ENCODE data around the gene SPECC1L. TPM values are rescaled to one million over a fixed set of nuclear protein-coding genes. Genes with fewer than 3 reads are reported as not detected.
A peak's percentile ranks its signal among the peaks of the same experiment; 100 is the strongest.
"Not testable (repeated sequence)": the region's sequence is repeated elsewhere in the genome, so short reads cannot be mapped to it uniquely, and the experiment has no call there.

SPECC1L gene
- total RNA-seq, 4 donors from 2014 or later, result 50.4 to 125 (median 68.0) TPM

DNA sequence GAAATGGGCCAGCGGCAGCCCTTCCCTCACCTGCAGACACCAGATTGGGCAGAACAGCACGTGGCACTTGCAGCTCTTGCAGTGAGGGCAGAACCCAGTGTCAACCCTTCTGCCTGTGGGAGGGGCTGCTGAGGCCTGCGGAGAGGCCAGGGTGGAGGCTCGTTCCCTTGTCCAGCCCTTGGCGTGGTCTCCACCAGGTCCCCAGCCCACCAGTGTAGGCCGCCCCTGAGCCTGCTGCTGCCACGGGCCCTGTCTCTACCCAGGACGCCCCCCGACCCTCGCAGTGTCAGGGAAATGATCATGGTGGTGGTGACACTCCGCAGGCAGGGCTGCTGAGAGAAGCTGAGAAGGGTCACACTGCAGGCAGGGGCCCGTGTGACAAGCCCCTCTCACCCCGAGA lies 14.5 kb upstream of the SPECC1L start:
- WGBS, 2 donors (ENCODE audit: low coverage in 1 of 2), result 86% methylated on average over 2 of the region's 13 CpGs; no CpG with 5 or more reads in 1 of the 2 donors
- H3K27me3 ChIP-seq; H3K27ac ChIP-seq; DNase-seq; H3K9me3 ChIP-seq; H3K36me3 ChIP-seq; in situ Hi-C loops (cut with MboI; ENCODE audit: low pct_ligation_motif_present in 1 of 4, low pct_unique_long_range_greater_than_20kb in 1 of 4, low sequenced_read_pairs in 3 of 4); H3K4me1 ChIP-seq; H3K4me3 ChIP-seq; intact Hi-C loops (cut with DNase I; ENCODE audit: low total_unique reads): not testable (repeated sequence)

DNA sequence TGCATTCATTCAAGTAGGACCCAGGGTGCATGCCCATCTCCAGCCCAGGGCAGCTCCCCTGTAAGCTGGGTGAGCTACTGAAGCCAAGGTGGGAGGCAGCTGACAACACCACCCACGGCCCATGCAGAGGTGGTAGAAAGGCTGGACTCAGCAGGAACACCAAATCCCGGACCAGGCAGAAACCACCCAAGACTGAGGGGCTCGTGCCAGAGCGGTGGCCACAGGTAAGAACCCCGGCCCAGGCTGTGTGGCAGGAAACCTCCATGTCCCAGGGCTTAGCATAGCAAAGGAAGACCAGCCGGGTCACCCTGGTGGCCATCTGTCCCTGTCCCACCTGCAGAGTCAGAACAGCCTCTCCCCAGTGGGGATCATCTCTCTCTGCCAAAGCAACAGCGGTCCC lies 13.9 kb upstream of the SPECC1L start:
- intact Hi-C loops (cut with DNase I; ENCODE audit: low total_unique reads); H3K4me3 ChIP-seq; DNase-seq; H3K9me3 ChIP-seq; in situ Hi-C loops (cut with MboI; ENCODE audit: low pct_ligation_motif_present in 1 of 4, low pct_unique_long_range_greater_than_20kb in 1 of 4, low sequenced_read_pairs in 3 of 4); H3K27ac ChIP-seq; H3K4me1 ChIP-seq; H3K36me3 ChIP-seq; H3K27me3 ChIP-seq: not testable (repeated sequence)
- no CpG with 5 or more reads among the region's 7 CpGs for WGBS, 2 donors (ENCODE audit: low coverage in 1 of 2)

DNA sequence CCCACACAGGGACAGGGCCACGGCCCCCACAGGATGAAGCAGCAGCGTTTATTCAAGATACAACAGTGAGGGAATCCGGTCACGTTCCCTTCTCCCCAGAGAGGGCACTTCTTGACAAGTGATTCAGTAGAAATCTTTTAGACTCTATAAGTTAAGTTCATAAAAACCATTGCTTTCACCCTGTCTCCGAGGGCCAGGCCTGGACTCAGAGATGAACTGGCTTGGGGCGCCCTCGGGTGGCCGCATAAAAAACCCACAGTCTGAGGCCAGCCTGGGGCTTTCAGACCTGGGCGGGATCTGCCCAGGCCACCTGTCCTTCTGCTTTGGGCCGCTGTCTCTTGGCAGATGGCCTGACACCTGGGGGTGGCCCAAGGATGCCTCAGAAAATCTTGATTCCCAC lies 11.2 kb upstream of the SPECC1L start:
- intact Hi-C loops (cut with DNase I; ENCODE audit: low total_unique reads); in situ Hi-C loops (cut with MboI; ENCODE audit: low pct_ligation_motif_present in 1 of 4, low pct_unique_long_range_greater_than_20kb in 1 of 4, low sequenced_read_pairs in 3 of 4); H3K9me3 ChIP-seq; H3K4me1 ChIP-seq; H3K36me3 ChIP-seq; H3K4me3 ChIP-seq; H3K27me3 ChIP-seq: not testable (repeated sequence)
- TF ChIP-seq, protein P1, sequence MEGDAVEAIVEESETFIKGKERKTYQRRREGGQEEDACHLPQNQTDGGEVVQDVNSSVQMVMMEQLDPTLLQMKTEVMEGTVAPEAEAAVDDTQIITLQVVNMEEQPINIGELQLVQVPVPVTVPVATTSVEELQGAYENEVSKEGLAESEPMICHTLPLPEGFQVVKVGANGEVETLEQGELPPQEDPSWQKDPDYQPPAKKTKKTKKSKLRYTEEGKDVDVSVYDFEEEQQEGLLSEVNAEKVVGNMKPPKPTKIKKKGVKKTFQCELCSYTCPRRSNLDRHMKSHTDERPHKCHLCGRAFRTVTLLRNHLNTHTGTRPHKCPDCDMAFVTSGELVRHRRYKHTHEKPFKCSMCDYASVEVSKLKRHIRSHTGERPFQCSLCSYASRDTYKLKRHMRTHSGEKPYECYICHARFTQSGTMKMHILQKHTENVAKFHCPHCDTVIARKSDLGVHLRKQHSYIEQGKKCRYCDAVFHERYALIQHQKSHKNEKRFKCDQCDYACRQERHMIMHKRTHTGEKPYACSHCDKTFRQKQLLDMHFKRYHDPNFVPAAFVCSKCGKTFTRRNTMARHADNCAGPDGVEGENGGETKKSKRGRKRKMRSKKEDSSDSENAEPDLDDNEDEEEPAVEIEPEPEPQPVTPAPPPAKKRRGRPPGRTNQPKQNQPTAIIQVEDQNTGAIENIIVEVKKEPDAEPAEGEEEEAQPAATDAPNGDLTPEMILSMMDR (IDR thresholded peaks at IDR 0.05), result peak; percentile 28 to 69 (median 50)
- peak overlapping the region in 1 of 4 donors; percentile 41 for H3K27ac ChIP-seq
- DNase-seq, result peak; percentile 87
- WGBS, 2 donors (ENCODE audit: low coverage in 1 of 2), result 10% methylated on average over 7 of the region's 10 CpGs; no CpG with 5 or more reads in 1 of the 2 donors

DNA sequence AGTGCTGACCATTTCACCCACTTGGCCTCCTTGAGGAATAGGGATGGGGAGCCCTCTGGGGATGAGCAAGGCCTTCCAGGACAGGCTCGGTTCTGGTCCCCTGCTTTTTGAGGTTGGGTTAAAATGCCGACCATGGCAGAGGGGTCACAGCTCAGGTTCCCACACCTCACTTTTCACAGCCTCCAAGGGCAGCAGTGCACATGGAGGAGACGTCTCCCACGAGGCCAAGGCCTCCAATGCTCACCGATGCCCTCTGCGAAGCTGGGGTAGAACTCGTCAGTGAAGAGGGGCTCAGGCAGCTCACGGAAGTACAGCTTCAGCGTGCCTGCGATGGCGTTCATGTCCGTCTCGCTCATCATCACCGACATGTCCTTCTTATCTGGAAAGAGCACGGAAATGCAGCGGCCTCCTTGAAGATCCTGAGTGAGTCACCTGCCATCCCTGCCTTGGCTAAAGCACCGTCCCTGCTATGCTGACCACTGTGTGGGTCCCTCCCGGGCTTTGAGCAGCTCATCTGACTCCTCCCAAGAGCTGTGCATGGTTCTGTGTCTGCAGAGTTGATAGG lies 8.4 kb upstream of the SPECC1L start:
- WGBS, 2 donors (ENCODE audit: low coverage in 1 of 2), result 89% methylated on average over 18 of the region's 18 CpGs; no CpG with 5 or more reads in 1 of the 2 donors
- in situ Hi-C loops (cut with MboI; ENCODE audit: low pct_ligation_motif_present in 1 of 4, low pct_unique_long_range_greater_than_20kb in 1 of 4, low sequenced_read_pairs in 3 of 4); H3K27ac ChIP-seq; H3K4me3 ChIP-seq; H3K27me3 ChIP-seq; intact Hi-C loops (cut with DNase I; ENCODE audit: low total_unique reads); H3K9me3 ChIP-seq; DNase-seq; H3K36me3 ChIP-seq; H3K4me1 ChIP-seq: not testable (repeated sequence)

DNA sequence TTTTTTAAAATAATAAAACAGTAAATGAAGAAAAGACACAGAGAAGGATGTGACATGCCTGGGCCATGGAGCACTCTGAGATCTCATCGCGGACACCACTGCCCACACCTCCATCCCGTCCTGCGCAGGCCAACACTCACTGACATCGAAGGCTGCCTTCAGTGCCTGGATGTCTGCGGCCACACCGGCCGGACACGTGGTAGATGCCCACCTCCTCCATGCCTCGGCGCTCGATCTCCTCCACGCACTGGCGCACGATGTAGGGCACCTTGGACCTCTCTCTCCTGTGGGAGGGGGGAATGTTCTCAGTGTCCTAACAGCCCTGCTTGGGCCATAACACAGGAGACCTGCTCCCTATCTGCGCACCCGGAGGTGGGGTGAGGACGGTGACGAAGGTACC lies 7.2 kb upstream of the SPECC1L start:
- 97% methylated on average over 12 of the region's 19 CpGs; no CpG with 5 or more reads in 1 of the 2 donors for WGBS, 2 donors (ENCODE audit: low coverage in 1 of 2)
- intact Hi-C loops (cut with DNase I; ENCODE audit: low total_unique reads); in situ Hi-C loops (cut with MboI; ENCODE audit: low pct_ligation_motif_present in 1 of 4, low pct_unique_long_range_greater_than_20kb in 1 of 4, low sequenced_read_pairs in 3 of 4); H3K27me3 ChIP-seq; H3K4me3 ChIP-seq; H3K36me3 ChIP-seq; H3K4me1 ChIP-seq; H3K9me3 ChIP-seq; DNase-seq; H3K27ac ChIP-seq: not testable (repeated sequence)

DNA sequence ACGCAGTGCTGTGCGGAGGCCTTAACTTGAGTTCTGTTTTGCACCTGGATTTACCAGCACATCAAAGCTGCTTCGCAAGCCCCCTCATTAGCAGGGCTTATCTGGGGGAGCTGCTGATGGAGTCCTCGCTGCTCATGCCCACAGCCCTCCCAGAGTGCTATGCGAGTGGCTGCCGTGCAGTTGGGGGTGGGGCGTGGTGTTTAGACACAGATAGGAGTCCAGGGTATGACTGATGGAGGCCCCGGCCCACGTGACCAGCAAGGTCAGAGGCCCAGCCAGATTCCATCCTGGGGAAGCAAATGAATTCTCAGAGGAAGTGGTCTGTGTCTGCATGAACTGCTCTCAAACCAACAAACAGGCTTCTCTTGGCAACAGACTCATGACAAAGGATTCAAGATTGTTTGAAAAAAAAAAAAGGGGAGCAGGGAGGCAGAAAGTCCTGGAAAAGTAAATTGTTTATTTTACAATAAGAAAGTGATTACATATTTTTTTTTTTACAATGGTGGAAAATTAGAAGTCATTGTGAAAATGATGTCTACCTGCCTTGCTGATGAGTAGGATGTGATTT lies 6.2 kb upstream of the SPECC1L start:
- H3K36me3 ChIP-seq; H3K27me3 ChIP-seq; DNase-seq; intact Hi-C loops (cut with DNase I; ENCODE audit: low total_unique reads); H3K9me3 ChIP-seq; H3K27ac ChIP-seq; H3K4me1 ChIP-seq; H3K4me3 ChIP-seq; in situ Hi-C loops (cut with MboI; ENCODE audit: low pct_ligation_motif_present in 1 of 4, low pct_unique_long_range_greater_than_20kb in 1 of 4, low sequenced_read_pairs in 3 of 4): not testable (repeated sequence)
- WGBS, 2 donors (ENCODE audit: low coverage in 1 of 2), result 89% methylated on average over 2 of the region's 9 CpGs; no CpG with 5 or more reads in 1 of the 2 donors

DNA sequence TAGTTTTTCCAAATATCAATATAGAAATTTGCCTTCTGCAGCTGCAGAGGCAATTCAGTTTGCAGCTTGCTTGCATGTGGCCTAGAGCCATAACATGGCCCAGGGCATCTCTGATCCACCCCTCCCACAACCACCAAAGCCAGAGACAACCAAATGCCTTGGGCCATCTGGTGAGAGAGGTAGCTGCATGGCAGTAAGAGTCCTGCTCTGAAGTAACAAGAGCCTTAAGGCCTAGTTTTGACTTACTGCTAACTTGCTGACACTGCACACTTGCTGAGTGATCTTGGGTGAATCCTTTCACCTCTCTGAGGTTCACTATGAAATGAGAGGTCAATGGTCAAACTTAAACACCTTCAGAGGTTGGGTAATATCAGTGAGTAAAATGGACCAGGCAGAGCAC lies 4.9 kb upstream of the SPECC1L start:
- H3K9me3 ChIP-seq, result no peaks in the 10 kb centered on the region
- intact Hi-C loops (cut with DNase I; ENCODE audit: low total_unique reads) (no loop called here), in situ Hi-C loops (cut with MboI; ENCODE audit: low pct_ligation_motif_present in 1 of 4, low pct_unique_long_range_greater_than_20kb in 1 of 4, low sequenced_read_pairs in 3 of 4) (no loop called here)
- peaks cover 0 to 6% (median 0%) of the 10 kb centered on the region in 4 donors for H3K4me1 ChIP-seq
- H3K36me3 ChIP-seq, result no peaks in the 10 kb centered on the region
- H3K4me3 ChIP-seq, result no peak overlapping the region
- no peaks in the 10 kb centered on the region for H3K27me3 ChIP-seq
- TF ChIP-seq POLR2AphosphoS5 (IDR thresholded peaks at IDR 0.05) (no peak), POLR2A (IDR thresholded peaks at IDR 0.05) (no peak), EP300 (IDR thresholded peaks at IDR 0.05; ENCODE audit: low read depth) (no peak)
- TF ChIP-seq, protein P1 (IDR thresholded peaks at IDR 0.05), result no peak
- DNase-seq, result no peak
- H3K27ac ChIP-seq, result no peak overlapping the region

DNA sequence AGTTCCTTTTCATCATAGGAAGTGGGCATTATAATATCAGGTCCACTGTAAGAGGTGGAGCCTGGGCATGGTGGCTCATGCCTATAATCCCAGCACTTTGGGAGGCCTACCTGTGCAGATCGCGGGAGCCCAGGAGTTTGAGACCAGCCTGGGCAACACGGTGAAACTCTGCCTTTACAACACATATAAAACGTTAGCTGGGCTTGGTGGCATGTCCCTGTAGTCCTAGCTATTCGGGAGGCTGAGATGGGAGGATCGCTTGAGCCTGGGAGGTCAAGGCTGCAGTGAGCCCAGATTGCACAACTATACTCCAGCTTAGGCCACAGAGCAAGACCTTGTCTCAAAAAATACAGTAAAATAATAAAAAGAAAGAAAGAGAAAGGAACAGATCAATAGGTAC lies 4.1 kb upstream of the SPECC1L start:
- DNase-seq; H3K36me3 ChIP-seq; H3K4me3 ChIP-seq; H3K27me3 ChIP-seq; intact Hi-C loops (cut with DNase I; ENCODE audit: low total_unique reads); H3K27ac ChIP-seq; H3K9me3 ChIP-seq; in situ Hi-C loops (cut with MboI; ENCODE audit: low pct_ligation_motif_present in 1 of 4, low pct_unique_long_range_greater_than_20kb in 1 of 4, low sequenced_read_pairs in 3 of 4); H3K4me1 ChIP-seq: not testable (repeated sequence)
- 91% methylated on average over 6 of the region's 6 CpGs; no CpG with 5 or more reads in 1 of the 2 donors for WGBS, 2 donors (ENCODE audit: low coverage in 1 of 2)
